ENCODE results near the gene CBLL1. TPM values are rescaled to one million over a fixed set of nuclear protein-coding genes. Genes with fewer than 3 reads are reported as not detected.

The CBLL1 gene
- total and polyA plus RNA-seq, 2 experiments from 2014 or later, result 18.1 to 19.0 TPM

- Histone ChIP-seq H3K27me3 (peaks cover 7% of the 10 kb centered on the region), H3K9me3 (ENCODE audit: low read depth) (no peaks in the 10 kb centered on the region), H3K4me3 (no peak overlapping the region), H3K4me1 (ENCODE audit: low read depth) (no peaks in the 10 kb centered on the region), H3K36me3 (no peaks in the 10 kb centered on the region), H3K27ac (no peak overlapping the region)
- DNase-seq (ENCODE audit: low read depth in 1 of 2, low spot score in 1 of 2), result peak; percentile 62 to 77
- peak; percentile 53 for TF ChIP-seq CTCF (IDR thresholded peaks at IDR 0.05; ENCODE audit: low read depth, low read length)
These were observed 18.7 kb upstream of the CBLL1 start for GRCh38 chr7:107725138-107725740.

GRCh38 chr7:107726356-107727130, 17.4 kb upstream of the CBLL1 start:
- DNase-seq (ENCODE audit: low read depth in 1 of 2, low spot score in 1 of 2), result no peak
- Histone ChIP-seq H3K36me3 (no peaks in the 10 kb centered on the region), H3K4me3 (no peak overlapping the region), H3K9me3 (ENCODE audit: low read depth) (no peaks in the 10 kb centered on the region), H3K27ac (no peak overlapping the region), H3K27me3 (peaks cover 7% of the 10 kb centered on the region), H3K4me1 (ENCODE audit: low read depth) (no peaks in the 10 kb centered on the region)
- TF ChIP-seq CTCF (IDR thresholded peaks at IDR 0.05; ENCODE audit: low read depth, low read length), result no peak

GRCh38 chr7:107728276-107728675, 15.7 kb upstream of the CBLL1 start:
- Histone ChIP-seq H3K27ac (no peak overlapping the region), H3K4me3 (no peak overlapping the region), H3K9me3 (ENCODE audit: low read depth) (no peaks in the 10 kb centered on the region), H3K4me1 (ENCODE audit: low read depth) (no peaks in the 10 kb centered on the region), H3K27me3 (peaks cover 7% of the 10 kb centered on the region), H3K36me3 (no peaks in the 10 kb centered on the region)
- no peak for DNase-seq (ENCODE audit: low read depth in 1 of 2, low spot score in 1 of 2)
- TF ChIP-seq CTCF (IDR thresholded peaks at IDR 0.05; ENCODE audit: low read depth, low read length), result no peak

GRCh38 chr7:107742678-107743566, 1.0 kb upstream of the CBLL1 start:
- peak in 1 of 2 donors; percentile 71 for DNase-seq (ENCODE audit: low read depth in 1 of 2, low spot score in 1 of 2)
- H3K9me3 ChIP-seq (ENCODE audit: low read depth), result no peaks in the 10 kb centered on the region
- TF ChIP-seq CTCF (IDR thresholded peaks at IDR 0.05; ENCODE audit: low read depth, low read length), result no peak
- peak overlapping the region; percentile 96 for H3K27ac ChIP-seq
- H3K4me1 ChIP-seq (ENCODE audit: low read depth), result peaks cover 12% of the 10 kb centered on the region
- no peaks in the 10 kb centered on the region for H3K36me3 ChIP-seq
- H3K4me3 ChIP-seq, result peak overlapping the region; percentile 82
- peaks cover 19% of the 10 kb centered on the region for H3K27me3 ChIP-seq

GRCh38 chr7:107744345-107744750, 406 bp downstream of the CBLL1 start:
- TF ChIP-seq CTCF (IDR thresholded peaks at IDR 0.05; ENCODE audit: low read depth, low read length), result no peak
- Histone ChIP-seq H3K36me3 (peaks cover 9% of the 10 kb centered on the region), H3K27me3 (peaks cover 13% of the 10 kb centered on the region), H3K4me1 (ENCODE audit: low read depth) (peaks cover 12% of the 10 kb centered on the region), H3K9me3 (ENCODE audit: low read depth) (no peaks in the 10 kb centered on the region), H3K4me3 (peak overlapping the region; percentile 82), H3K27ac (peak overlapping the region; percentile 96)
- DNase-seq (ENCODE audit: low read depth in 1 of 2, low spot score in 1 of 2), result no peak

Measured in cardiac muscle cell (in vitro differentiated cells and primary cell).